GM21390 (cell line): Measurements from ENCODE around the gene IGDCC3.
"Not testable (repeated sequence)": the region's sequence is repeated elsewhere in the genome, so short reads cannot be mapped to it uniquely, and the experiment has no call there.

ENCODE experiments used
- ATAC-seq: cut with Tn5 transposase; IDR thresholded peaks from one replicate; pipeline ENCODE4 v1.9.1; 2021; ENCODE audit not compliant: unreplicated experiment

IGDCC3 gene

DNA sequence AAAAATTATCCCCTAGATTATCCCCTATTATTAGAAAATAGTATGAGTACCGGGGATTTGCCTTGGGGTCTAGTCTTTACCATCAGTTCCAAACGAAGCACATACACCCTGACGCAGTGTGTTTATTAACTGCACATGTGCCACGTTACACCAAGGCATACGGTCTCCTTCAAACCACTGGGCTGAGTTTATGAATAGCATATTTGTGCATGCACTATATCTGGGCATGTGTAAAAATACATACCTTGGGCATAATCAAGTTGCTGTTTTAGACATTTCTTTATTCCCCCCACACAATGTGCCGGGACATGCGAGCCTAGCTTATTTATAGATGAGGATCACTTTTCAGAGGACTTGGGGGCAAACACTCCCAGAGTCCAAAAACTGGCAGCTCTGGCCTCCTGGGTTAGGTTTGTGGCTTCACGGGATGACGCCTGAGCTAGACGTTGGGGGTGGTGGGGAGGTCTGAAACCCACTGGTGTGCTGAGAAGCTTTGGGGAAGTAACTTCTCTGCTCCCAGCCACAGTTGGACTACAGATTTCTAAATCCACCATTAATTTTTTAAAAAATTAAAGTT, 28.7 kb upstream of the IGDCC3 start:
- no peak for ATAC-seq

DNA sequence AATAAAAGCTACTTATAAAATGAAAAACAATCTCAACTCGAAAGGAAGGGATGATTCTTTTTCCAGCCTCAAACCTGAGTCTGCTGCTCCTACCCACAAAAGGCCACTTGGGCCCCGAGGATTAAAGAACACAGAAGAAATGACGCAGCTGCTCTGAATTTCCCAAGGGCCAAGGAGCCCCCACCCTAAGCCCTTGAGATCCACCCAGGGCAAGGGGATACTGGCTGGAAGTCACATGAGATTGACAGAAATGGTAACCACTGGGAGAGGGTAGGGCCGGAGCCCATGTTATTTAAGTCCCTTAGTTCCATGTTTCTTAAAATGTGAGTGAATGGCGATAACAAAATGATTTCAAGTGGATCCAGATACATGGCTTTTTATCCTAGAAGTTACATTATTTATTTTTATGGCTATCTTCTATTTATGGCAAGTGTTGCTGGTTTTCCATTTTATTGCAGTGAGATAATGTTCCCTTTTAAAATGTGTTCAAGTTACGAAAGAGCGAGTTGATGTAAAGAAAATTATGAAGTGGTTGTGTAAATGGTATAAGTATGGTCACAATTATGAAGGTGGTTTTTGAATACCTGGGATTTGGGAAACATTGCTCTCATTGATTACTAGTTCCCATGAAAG, 28.1 kb upstream of the IGDCC3 start:
- ATAC-seq = no peak

DNA sequence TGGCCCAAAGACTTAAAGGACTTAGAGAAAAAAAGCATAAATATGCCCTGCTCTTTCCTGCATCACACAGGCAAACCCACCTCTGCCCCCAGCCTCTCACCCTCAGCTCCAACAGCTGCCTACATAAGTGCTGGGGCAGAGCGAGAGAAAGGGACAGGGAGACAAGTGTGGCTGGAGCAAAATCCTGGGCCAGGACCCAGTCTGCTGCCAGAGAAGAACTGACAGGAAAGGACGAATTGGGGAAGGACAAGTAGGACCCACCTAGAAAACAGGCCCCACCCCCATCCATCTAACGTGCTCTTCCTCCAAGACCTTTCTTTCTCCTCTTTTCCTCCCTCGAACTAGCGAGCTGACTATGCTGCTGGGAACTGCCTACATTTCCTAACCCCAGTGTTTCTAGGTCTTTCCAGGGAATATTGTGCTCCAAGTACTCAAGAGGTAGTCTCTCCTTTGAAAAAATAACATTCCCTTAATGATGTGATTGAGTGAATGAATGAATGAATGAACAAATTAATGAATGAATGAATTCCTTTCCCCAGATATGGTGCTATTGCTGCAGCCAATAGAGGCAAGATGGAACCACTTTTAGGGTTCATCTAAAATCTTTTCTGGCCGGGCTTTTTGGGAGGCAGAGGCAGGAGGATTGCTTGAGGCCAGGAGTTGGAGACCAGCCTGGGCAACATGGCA, 26.5 kb upstream of the IGDCC3 start:
- ATAC-seq = no peak

DNA sequence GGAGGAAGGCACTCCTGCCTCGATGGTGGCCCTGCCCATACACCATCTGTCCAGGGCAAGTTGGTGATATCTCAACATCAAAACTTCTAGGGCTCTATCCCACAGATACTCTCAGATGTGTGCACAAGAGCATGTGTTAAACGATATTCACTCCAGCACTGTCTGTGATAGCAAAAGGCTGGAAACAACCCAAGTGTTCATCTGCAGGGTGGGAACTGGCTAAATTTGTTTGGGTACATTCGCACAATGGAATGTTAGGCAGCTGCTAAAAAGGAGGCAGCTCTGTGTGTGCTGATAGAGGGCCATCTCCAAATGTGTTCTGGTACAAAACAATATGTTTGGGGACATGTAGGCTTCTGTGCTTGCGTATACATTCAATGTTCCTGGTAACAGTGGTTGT, 25.2 kb upstream of the IGDCC3 start:
- ATAC-seq = no peak

DNA sequence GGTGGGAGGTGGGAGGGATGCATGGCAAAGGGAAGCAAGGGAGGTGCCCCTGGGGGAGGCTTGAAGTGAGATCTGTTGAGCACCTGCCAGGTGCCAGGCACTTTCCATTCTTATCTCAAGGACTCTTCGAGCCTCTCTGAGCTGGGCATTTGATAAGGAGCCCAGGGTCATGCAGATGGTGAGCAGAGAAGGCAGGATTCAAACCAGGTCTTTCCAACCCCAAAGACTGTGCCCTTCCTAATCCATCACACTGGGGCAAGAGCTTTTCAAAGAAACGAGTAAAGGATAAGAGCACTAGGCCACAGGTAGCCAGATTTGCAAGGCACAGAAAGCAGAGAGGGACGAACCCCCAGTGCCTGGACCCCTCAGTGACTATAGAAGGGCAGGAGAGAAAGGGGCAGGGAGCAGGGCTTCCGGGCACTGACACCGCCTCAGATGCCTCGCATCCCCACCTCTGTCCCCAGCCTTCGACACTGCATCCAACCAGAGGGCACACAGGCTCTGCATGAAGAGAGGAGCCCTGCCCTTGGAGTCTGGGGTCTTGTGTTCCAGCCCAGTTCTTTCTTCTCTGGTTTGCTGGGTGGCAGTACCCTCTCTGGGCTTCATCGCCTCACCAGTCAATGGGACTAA, 23.9 kb upstream of the IGDCC3 start:
- no peak for ATAC-seq

DNA sequence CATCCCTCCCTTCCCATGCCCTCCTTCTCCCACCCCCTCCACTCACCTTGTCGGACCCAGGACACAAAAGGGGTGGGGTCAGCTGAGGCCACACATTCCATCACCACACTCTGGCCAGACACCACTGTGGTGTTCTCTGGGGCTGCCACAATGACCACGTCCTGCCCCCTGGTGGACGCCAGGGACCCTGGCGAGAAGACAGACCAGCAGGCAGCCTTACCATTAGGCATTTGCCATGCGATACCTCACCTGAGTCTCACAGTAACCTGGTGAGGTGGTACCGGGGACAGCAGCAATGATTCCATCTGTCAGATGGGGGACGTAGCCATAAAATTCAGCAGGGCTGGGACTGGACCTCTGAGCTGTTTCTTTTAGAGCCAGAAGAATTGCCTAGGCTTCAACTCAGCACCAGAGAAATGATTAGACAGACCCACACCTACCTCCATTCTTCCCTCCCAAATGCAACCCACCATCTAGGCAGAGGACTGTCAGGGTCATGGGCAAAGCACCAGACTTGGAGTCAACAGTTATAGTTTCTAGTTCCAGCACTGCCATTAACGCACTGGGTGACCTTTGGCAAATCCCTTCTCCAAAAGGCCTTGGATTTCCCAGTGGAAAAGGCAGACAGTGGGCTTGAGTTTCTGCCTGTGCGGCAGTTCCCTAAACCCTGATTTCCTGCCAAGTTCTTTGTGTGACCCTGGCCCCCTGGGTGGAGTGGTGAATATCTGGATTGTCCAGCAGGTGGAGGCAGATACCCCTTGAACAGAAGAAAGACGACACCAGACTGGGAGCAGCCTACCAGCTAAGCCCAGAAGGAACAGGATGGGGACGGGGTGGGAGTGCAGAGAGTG, 23.2 kb upstream of the IGDCC3 start:
- no peak for ATAC-seq

DNA sequence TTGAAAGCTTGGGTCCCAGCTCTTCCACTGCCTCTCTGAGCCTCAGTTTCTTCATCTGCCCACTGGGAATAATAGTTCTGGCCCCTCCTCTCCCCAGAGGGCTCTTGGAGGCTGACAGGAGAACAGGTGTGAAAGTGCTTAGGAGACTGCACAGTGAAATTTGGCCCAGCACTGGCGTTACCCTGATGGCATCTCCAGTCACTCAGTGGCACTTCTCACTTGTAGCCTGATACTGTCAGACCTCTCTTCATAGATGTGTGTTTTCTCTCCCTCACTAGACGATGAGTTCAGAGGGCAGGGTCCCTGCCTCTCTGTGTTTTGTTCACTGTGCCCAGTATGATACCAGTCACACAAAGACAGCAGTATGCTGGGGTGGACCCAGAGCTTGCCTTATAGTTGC, 22.2 kb upstream of the IGDCC3 start:
- no peak for ATAC-seq

DNA sequence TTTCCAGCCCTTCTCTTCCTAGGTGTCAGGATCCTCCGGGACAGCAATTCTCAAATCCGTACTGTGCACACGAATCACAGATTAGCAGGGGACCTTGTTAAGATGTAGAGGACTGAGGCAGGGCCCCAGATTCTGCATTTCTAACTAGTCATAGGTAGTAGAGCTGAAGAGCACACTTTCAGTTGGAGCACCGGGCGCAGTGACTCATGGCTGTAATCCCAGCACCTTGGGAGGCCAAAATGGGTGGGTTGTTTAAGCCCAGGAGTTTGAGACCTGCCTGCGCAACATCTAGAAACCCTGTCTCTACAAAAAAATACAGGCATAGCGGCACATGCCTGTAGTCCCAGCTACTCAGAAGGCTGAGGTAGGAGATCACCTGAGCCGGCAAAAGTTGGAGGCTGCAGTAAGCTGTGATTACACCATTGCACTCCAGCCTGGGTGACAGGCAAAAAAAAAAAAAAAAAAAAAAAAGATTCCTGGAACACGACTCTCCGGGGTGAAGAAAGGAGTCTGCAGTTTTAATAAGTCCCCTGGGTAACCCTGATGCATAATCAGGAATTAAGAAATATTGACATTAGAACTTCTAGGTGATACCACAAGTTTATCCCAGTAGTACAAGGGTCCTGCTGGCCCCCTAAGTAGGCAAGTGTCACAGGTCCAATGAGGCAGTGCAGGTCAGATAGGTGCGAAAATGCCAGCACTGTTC, 21.4 kb upstream of the IGDCC3 start:
- no peak for ATAC-seq

DNA sequence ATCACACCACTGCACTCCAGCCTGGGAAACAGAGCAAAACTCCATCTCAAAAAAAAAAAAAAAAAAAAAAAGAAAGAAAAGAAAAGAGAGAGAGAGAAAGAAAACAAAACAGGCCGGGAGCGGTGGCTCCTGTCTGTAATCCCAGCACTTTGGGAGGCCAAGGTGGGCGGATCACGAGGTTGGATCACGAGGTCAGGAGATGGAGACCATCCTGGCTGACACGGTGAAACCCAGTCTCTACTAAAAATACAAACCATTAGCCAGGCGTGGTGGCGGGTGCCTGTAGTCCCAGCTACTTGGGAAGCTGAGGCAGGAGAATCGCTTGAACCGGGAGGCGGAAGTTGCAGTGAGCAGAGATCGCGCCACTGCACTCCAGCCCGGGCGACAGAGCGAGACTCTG, 20.7 kb upstream of the IGDCC3 start:
- ATAC-seq = not testable (repeated sequence)

DNA sequence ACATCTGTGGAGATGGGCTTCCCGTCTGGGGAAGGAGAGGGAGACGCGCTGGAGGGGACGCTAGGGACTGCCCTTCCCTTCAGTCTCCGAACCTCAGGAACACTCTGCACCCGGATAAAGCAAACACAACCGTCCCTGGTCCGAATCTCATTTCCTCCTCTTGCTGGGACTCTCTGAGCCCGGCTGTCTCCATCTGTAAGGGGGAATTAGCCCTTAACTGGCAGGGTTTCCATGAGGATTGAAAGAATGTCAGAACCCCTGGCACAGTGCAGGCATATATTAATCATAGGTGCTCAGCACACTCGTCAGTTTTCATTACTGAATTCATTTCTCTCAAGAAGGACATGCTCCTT, 19.1 kb upstream of the IGDCC3 start:
- no peak for ATAC-seq

DNA sequence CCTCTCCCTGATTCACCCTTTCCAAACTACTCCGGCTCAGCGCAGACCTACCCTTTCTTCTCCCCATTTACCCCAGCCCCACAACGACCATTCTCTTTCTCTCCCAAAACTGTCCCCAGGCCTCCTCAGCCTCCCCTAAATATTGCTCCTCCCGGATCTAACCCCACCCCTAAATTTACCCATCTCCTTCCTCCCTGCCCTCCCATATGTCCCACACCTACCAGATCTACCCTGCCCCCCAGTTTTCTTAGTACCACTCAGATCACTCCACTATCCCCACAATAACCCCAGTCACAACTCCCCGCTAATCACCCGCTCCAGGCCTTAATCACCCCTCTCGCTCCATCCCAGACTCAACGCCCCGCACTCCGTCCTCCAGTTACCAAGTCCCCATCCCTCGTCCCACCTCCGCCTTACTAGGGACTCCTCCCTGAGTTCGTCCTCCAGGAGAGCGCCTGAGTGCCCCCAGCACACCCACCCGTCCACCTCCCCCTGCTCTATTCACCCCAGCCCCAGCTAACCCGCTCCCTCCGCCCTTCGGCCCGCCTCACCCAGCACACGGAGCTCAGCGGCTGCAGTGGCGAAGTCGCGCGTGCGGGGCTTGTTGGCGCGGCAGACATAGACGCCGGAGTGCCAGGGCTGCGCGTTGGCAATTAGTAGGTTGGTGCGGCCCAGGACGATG, 18.6 kb upstream of the IGDCC3 start:
- ATAC-seq = no peak

DNA sequence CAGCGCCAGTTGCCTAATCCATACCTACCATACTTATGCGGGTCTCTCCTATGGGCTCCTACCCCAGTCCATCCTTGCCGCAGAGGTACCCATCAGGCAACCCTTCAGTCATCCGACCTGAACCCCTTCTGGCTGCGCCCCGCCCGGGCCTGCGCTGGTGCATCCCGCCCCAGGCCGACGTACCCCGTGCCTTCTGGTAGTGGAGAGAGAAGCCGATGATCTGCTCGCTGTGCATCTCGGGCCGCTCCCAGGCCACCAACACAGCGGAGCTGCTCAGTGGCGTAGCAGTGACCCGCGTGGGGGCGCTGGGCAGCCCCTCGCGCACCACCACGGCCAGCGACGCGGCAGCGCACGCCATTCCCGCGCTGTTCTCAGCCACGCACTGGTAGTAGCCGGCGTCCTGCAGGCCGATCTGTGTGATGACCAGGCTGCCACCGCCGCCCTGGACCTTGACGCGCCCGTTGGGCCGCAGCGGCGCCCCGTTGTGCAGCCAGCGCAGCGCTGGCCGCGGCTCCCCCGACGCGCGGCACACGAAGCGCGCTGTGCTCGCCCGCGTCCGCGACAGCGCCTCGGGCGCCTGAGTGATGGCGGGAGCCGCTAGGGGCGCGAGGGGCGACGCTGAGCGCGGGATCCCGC, 17.9 kb upstream of the IGDCC3 start:
- no peak for ATAC-seq

DNA sequence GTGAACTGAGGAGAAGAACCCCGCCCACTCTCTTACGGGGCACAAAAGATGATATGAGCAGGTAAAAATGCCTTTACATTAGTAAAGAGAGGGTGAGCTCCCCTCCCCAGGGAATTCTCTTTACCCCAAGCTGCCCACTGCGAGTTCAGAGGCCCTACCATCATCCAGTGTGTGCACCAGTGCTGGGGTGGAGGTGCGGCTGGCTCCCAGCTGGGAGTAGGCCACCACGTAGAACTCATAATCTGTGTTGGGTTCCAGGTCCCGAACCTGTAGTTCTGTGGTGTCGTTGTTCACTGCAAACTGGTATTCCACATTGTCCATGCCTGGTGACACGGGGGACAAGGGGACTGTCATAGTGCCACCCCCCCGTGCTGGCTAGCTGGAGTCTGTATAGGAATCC, 17.1 kb upstream of the IGDCC3 start:
- no peak for ATAC-seq

DNA sequence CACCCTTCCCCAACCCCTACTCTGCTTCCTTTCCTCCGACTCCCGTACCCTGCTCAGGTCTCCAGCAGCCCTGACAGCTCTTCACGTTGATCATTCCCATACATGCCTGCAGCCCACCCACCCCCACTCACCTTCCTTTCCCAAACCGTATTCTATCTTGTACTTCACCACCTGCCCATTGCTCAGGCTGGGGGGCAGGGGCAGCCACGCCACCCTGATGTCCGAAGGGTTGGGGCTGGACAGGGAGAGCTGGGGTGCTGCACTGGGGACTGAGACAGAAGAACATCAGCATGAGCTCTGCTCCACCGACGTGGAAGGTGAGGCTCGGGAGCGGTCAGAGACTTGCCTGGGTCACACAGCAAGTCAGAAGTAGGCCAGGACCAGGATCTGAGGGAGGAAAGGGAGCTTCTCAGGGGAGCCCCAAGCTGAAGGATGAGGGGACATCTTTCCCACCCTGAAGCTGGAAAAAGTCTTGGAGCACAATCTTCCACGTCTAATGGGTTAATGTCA, 16.5 kb upstream of the IGDCC3 start:
- no peak for ATAC-seq

DNA sequence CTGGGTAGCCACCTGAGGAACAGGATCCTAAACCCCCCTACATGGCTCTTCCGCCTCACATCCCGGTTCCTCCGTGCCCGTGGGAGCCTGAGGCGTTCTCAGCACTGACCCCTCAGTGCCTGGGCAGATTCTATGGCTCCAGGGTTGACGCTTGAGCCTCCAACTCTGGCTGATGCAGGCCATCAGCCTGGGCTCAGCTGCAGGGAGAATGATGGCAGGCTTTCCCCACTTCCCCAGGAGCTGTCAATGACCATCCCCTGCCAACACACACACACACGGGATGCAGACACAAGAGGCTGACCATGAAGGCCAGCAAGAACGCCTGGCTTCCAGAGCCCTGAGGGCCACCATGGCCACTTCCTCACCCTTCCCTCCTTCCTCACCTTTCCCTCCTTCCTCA, 15.8 kb upstream of the IGDCC3 start:
- no peak for ATAC-seq

DNA sequence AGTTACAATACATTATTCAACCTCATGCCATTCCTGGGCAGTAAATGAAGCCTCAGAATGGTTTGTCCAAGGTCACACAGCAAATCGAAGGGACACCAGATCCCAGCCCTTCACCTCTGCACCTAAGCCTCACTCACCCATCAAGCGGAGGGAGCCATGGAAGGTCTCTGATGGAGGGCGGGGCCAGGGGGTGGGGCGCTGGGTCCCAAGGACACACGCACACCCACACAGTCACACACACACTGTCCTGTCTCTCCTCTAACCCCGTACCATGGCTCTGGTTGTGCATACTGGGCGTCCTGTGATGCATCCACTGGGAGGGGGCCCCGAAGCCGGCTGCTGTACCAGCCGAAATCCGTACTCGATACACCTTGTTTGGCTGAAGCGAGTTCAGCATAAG, 15.3 kb upstream of the IGDCC3 start:
- ATAC-seq = no peak

DNA sequence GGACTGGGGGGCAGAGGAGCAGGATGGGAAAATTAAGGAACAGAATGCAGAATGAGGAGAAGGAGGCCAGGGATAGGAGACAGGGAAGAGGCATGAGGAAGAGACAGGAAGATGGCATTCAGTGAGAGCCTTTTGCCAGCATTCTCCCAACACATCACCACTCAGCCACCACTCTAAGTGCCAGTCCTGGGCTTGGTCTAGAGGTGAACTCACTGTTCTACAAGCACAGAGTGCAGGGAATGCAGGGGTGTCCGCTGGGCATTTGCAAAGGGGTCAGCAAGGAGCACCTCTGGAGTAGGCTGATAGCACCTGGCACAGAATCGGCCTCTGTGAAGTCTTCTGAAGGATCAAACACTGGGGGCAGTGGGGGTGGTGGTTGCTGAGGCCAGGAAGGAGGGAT, 14.6 kb upstream of the IGDCC3 start:
- ATAC-seq = no peak

DNA sequence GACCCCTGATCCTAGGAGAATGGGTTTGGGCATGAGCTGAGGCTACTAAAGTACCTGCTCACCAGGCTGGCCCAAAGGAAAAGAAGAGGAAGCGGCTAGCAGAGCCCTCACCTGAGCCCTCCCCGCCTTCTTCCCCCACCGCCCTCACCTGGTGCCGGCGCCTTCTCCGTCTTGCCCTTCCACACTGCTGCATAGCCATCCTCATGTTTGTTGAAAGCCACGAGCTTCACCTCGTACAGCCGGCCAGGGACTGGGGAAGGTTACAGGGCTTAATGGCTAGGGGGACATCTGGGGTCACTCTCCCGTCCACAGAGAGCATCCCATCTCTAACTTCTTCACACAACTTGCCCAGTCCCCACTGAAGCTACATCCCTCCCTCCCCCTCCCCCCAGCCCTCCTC, 13.9 kb upstream of the IGDCC3 start:
- no peak for ATAC-seq

DNA sequence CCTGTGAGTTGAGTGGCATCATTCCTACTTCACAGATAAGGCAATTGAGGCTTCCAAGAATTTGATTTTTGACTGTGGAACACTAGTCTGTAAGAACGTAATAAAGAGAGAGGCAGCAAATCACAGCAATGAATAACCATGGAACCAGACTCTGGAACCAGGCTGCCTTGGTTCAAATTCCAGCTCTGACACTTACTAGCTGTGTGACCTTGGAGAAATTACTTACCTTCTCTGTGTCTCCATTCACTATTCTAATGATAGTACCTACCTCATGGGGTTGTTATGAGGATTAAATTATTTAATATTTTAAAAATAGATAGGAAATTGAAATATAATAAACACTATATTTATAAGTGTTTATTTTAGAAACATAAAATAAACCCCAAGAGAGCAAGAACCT, 12.6 kb upstream of the IGDCC3 start:
- ATAC-seq = no peak

DNA sequence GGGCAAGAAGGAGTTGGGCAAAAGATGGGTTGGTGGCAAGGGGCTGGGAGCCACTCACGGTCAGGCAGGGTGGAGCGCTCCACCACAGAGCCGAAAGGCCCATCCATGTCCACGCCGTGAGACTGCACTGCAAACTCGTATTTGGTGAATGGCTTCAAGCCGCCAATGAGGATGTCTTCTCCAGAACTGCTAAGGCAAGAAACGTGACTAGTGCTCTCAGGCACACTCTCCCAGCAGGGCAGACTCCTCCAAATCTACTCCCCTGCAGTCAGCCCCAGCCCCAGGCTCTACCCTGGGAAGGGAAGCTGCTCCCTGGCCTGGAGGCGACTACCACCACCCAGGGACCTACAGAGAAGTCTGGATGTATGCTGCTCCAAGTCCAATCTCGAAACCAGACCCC, 11.4 kb upstream of the IGDCC3 start:
- ATAC-seq = no peak
